ENCODE results near the gene GLTP.

DNA sequence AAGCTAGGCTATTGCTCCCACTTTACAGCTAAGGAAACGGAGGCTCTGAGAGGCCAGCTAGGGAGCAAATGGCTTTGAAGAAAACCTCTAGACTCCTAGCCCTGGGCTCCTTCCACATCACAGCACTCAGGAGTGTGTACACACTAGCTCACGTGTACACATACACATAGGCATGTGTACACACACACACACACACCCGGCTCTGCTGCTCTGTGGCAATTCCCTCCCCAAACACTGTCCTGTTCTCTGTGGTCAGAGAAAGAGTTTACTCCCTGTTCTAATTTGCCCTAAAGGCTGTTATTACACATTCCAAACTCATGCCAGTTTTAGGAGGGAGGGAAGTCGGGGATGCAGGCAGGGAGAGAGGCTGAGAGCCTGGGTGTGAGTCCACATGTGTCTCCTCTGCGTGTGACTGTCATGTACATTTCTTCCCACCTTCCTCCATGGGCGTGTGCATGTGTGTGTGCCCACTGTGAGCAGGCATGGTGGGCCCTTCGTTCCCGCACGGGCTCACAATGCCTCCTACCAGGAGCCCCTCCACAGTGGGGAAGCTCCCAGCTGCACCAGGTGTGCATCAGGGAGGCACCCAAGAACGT, 61.3 kb downstream of the GLTP start:
- TF ChIP-seq CTCF (conservative IDR thresholded peaks at IDR 0.05 in 1 of 2, IDR thresholded peaks at IDR 0.05 in 1 of 2; ENCODE audit: extremely low read depth in 1 of 2, insufficient read depth in 1 of 2, low read depth in 1 of 2, low read length in 2 of 2) (no peak), EZH2 (IDR thresholded peaks at IDR 0.05; ENCODE audit: borderline replicate concordance, low read length) (no peak)

Measured in mammary epithelial cell (primary cell).